H1 (cell line): ENCODE data around the gene SLC2A13. TPM values are rescaled to one million over a fixed set of nuclear protein-coding genes. Genes with fewer than 3 reads are reported as not detected.

Source experiments
- BCL11A ChIP-seq, 2 experiments: IDR thresholded peaks; one replicate each; pipeline ENCODE4 v1.6.1; 2011; ENCODE audit warnings: low read depth in 2 of 2, low read length in 2 of 2, mild to moderate bottlenecking in 2 of 2
- EP300 ChIP-seq, 2 experiments: IDR thresholded peaks; 1 replicate in 1 of 2; 2 replicates in 1 of 2; pipeline ENCODE4 v1.6.1; 2011 to 2012; ENCODE audit warnings: low read depth in 2 of 2, low read length in 2 of 2, mild to moderate bottlenecking in 2 of 2, borderline replicate concordance in 1 of 2, inconsistent platforms in 1 of 2, moderate library complexity in 1 of 2
- KDM1A ChIP-seq: fragments of 200-600, 300-600 bp; sonication (generic); IDR thresholded peaks from 2 replicates; pipeline ENCODE4 v1.7.1; 2016; ENCODE audit warnings: mild to moderate bottlenecking, low read length, borderline replicate concordance
- POU5F1 ChIP-seq: IDR thresholded peaks from 2 replicates; pipeline ENCODE4 v1.6.1; 2011; ENCODE audit warnings: low read depth, mild to moderate bottlenecking, low read length, moderate library complexity
- polyA plus RNA-seq, 7 experiments: library from polyadenylated mRNA; depleted of rRNA in 3 of 7; stranded (reverse) in 5 of 7; unstranded in 2 of 7; fragments of >200 nt in 5 of 7; fragments of 200-250 nt in 2 of 7; gene quantifications; 1 replicate in 5 of 7; 2 replicates in 1 of 7; 4 replicates in 1 of 7; pipeline versions ENCODE4 v1.2.1 to v1.2.3, GENCODE V29; 2011 to 2013; ENCODE audit warnings: missing spikeins in 2 of 7, mixed read lengths in 2 of 7
- total RNA-seq: library from RNA; stranded (reverse); fragmentation: NEBNext Ultra II Directional; extraction: Animal tissue kit (Norgen Biotek cat#: 25700); gene quantifications from 2 replicates; pipeline ENCODE4 v1.2.1, GENCODE V29; 2021

The SLC2A13 gene
- total and polyA plus RNA-seq, 2 of the 8 experiments (the other 6 are each of a cell fraction or from before 2014, with no cell fraction given), result 2.8 to 9.6 TPM

DNA sequence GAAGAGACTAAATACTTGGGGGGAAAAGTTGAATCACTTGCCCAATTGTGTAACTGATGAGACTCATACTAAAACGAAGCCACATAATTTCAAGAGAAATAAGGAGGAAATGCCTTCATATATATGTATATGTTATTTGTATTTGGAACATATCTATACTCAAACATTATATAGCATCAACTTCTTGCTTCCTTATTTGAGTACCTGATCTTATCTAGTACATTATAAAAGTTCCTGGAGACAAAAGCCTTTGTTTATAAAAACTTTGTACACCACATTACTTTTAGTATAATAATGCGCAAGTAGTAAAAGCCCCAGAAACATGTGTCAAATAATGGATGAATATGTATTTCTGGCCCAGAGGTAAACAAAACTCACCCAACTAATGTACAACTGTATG lies 92.0 kb downstream of the SLC2A13 start (continued):
- no peak for TF ChIP-seq KDM1A
- TF ChIP-seq POU5F1, result no peak
- TF ChIP-seq BCL11A (IDR thresholded peaks at IDR 0.05; ENCODE audit: low read depth in 2 of 2, low read length in 2 of 2), result no peak
- TF ChIP-seq EP300 (IDR thresholded peaks at IDR 0.05; ENCODE audit: borderline replicate concordance in 1 of 2, low read depth in 2 of 2, low read length in 2 of 2), result no peak
